Breast epithelium (tissue), 3 donors: ENCODE measurements around the gene HBG2.

Experiments
- CTCF ChIP-seq, 3 donors: fragments of 450-650 bp; IDR thresholded peaks; one replicate each; pipeline ENCODE4 v1.5.1; 2016 to 2017; ENCODE audit warnings: antibody characterized with exemption in 3 of 3, mild to moderate bottlenecking in 3 of 3, moderate library complexity in 3 of 3
- POLR2AphosphoS5 ChIP-seq, 3 donors: sonication (generic); formaldehyde crosslinking; IDR thresholded peaks; one replicate each; pipeline ENCODE4 v1.6.1; 2017; ENCODE audit warnings: antibody characterized with exemption in 3 of 3

- TF ChIP-seq CTCF (IDR thresholded peaks at IDR 0.05) (no peak), POLR2AphosphoS5 (IDR thresholded peaks at IDR 0.05) (no peak)
These were observed 2.7 kb upstream of the HBG2 start for GRCh38 chr11:5257296-5257695.
